Midbrain (tissue), 1 donor: Measurements from ENCODE around the gene SBK1.

Experiments
- DNase-seq: peaks from one replicate; lab custom pipeline; 2025; lab: John Stamatoyannopoulos, UW

Gene SBK1

DNA sequence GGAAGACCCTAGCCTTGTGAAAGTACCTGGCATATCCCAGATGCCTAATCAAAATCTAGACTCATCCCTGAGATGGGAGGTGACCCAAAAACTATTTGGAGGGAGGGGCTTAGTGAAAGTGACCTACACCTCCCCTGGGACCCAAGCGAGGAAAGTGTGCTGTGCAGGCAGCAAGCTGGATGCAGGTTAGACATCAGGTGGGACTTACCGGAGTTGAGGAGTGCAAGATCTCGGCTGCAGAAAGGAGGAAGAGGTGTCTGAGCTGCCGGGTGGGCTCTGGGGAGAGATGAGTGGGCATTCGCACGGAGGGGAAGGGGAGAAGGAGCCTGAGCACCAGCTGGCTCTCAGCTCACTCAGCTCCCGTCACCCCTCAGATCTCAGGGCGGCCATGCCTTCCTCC, 10.3 kb upstream of the SBK1 start:
- DNase-seq = no peak

DNA sequence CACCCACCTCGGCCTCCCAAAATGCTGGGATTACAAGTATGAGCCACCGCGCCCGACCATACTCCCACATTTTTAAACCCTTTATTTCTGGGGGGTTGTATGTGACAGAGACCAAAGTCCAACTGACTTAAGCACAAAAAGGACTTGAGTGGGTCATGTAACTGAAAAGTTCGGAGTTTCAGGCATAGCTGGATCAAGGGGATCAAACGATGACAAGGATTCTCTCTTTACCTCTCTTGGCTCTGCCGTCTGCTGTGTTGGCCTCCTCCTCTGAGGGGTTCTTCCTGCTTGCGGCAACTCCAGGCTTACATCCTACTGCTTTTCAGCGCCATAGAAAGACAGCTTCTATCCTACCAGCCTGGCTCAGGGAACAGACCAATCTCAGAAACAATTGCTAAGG, 9.2 kb upstream of the SBK1 start:
- no peak for DNase-seq

DNA sequence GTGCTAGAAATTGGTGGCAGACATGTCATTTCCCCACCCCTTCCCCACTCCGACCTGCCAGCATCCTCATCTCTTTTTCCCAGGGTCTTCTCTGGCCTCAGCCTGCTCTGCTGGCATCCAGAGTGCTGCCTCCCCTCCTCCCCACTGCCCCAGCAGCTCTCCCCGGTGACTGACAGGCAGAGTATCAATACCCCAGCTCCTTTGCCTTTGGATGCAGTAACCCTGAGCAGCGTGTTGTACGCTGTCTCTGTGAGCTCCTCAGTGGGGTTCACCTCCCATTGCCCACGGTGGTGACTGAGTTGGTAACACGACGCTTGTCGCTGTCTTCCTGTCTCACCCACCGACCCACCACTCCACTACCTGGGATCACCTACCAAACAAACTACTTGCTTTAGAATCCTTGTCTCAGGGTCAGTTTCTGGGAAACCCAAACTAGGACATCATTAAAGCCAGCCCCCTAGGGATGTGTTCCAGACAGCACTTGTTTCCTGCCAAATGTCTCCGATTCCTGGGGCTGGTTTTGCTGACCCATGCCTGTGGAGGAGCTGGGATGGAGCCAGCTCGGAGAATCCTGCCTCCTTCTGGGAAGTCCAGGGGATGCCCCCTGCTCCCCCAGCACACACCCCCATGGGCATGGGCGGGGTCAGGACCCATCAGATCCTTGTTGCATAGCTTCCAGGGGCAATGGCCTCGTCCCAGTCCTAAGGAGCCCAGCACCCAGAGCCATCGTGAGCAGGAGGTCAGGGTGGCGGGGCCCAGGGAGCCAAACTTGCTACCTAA, 8.3 kb upstream of the SBK1 start:
- DNase-seq = no peak

DNA sequence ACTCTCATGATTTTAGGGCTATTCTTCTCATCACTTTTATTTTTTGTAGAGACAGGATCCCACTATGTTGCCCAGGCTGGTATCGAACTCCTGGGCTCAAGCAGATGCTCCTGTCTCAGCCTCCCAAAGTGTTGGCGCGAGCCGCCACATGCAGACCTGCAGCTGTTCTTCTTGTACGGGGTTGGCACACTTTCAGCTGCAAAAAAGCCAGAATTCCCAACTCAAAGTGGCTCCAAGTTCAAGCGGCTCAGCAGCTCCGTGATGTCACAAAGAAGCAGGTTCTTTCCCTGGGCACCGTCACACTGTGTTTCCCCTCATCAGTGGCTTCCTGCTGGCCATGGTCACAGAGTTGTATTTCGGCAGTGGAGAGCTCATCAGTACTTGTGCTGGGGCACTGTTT, 6.7 kb upstream of the SBK1 start:
- DNase-seq = no peak

DNA sequence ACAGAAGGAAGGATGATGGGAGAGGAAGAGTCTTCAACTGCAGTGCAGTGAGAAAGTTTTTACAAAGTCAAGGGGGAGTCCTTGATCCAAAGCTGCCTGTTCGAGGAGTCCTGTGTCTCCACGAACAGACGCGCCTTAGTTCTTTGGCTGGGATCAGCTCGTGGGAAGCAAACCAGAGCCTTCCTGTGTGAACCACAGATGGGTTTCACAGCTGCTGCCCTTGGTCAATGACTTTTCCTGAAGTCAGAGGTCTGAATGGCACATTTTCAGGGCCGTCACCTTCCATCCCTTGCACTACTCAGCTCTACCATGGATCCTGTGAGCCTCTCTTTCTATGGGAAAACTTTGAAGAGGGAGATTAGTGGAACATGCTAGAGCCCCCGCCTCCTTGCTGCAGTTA, 4.2 kb upstream of the SBK1 start:
- no peak for DNase-seq

DNA sequence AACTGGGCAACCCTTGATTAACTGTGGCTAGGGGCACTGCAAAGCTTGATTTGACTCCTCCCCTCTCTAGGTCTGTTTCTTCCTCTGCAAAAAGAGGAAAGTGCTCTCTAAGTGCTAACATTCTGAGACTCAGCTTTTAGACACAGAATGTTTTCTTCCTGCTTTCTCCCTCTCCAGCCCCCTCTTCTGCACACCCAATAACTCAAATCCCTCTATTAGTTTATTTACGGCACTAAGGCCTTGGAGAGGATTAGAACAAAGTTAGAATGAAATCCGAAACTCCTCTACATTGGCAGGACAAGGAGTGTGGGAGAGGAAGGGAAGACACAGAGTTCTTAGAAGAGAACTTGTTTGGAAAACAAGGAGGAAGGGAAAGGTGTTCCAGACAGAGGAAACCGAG, 3.3 kb upstream of the SBK1 start:
- DNase-seq = no peak

DNA sequence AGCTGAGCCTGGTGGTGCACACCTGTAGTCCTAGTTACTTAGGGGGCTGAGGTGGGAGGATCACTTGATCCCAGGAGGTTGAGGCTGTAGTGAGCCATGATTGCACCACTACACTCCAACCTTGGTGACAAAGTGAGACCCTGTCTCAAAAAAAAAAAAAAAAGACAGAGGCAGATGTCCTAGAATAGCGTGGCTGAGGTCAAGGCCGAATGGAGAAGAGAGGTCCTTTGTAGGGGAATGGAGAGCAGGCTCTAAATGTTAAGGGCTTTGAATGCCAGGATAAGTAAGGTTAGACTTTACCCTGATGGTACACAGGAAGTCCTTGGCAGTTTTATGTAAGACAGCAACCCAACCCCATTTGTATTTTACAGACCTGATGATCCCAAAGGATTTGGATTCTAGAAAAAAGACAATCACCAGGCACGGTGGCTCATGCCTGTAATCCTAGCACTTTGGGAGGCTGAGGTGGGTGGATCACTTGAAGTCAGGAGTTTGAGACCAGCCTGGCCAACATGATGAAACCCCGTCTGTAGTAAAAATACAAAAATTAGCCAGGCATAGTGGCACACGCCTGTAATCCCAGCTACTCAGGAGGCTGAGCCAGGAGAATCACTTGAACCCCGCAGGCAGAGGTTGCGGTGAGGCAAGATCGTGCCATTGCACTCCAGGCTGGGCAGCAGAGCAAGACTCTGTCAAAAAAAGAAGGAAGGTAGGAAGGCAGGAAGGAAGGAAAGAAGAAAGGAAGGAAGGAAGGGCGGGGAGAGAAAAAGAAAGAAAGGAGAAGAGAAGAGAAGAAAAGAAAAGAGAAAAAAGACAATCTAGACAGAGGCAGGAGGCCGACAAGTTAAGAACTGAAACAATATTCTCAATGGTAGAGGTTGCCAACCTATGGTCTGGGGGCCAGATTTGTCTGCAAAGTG, 2.1 kb upstream of the SBK1 start:
- no peak for DNase-seq

DNA sequence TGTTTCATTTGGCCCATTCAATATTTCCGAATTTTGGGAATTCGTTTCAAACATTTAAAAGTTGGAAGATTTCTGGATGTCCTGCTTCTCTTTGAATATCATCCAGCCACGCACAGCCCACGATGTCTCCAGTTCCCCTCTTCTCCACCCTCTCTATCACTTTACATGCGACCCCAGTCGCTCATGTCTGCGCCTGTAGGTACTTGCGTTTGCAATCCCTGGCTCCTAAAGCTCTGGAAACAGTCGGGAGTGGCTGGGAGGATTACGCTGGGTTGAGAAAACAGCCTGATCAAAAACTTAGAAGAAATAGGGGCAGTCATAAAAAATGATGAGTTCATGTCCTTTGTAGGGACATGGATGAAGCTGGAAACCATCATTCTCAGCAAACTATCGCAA, 1.5 kb upstream of the SBK1 start:
- no peak for DNase-seq

DNA sequence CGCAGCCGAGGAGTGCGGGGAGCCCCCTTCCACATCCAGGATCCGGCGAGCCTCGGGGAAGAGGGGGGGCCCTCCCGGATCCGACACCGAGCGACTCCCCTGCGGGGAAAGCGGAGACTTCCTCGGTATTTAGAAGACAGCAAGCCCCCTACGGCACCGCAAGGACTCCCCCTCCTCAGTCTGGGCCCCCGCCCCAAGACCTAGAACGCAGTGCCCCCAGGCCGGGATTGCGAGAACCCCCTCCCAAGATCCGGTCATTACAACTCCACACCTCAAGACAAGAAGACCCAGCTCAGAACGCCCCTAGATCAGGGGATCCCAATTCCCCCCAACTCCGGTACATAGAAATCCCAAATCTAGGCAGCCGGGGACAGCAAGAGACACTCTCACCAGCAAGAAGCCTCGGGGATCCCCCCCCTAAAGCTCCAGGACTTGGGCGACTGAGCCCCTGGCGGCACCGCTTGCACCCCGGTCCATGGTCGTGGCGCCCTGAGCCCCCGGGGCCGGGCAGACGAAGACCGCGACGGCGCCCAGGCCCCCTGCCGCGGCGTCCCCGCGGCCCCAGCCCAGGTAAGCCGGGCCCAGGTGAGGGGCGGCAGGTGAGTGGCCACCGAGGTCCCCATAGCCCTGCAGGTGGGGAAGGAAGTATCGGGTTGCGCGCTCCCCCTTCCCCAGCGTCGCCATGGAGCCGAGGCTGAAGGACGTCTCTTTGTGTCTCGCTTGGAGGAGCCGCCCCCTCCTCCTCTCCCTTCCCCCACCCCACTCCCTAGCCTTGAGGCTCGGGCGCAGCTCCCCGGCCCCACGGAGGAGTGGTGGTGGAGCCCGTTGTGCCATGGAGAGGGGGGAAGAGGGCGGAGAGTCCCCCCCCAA, 641 bp downstream of the SBK1 start:
- DNase-seq = no peak

DNA sequence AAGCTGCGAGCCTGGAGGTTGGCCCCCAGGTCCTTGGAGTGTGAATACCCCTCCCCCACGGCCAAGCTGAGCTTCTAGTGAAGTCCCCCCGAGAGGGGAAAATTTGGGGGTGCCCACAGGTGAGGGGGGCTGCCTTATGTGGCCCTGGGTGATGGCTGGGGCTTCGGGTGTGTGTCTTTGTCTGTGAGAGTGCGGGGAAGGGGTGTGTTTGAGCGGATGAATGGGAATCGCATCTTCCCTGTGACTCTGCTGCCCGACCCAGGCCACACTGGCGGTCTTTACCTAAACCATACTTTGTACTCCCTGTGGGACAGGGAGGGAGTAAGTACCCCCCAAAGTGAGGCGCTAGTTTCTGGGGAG, 1.3 kb downstream of the SBK1 start:
- DNase-seq = no peak

DNA sequence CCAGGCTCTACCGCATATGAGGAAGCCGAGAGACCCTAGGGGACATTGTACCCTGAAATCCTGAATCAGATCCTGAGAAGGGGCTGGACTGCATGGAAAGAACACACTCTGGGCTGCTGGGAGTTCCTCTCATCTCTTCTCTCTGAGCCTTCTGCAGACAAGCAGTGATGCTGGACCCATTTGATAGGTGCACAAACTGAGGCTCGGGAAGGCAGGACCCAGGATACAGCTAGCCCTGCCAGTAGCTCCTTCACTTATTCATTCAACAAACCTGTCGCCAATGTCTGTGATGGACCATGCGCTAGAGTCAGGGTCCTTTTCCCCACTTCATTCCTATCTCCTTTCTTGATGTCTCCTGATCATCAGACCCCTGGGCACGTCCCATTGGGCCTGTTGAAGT, 1.9 kb downstream of the SBK1 start:
- no peak for DNase-seq

DNA sequence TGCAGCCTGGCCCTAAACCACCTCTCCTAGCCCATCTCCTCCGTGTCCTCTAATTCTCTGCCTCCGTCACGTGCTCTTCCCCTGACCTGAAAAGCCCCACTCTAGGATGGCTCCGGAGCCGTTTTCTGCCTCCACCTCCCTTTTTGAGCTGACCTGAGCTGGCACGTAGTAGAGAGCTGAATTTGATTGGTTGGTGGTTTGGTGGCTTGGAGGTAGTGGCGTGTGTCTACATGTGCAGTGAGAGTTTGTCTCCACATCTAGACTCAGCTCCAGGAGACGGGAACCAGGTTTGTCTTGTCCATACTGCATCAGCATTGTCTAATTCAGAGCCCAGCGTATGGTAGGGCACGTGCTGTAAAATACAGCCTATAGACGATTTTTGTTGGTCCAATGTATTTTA, 3.0 kb downstream of the SBK1 start:
- no peak for DNase-seq

DNA sequence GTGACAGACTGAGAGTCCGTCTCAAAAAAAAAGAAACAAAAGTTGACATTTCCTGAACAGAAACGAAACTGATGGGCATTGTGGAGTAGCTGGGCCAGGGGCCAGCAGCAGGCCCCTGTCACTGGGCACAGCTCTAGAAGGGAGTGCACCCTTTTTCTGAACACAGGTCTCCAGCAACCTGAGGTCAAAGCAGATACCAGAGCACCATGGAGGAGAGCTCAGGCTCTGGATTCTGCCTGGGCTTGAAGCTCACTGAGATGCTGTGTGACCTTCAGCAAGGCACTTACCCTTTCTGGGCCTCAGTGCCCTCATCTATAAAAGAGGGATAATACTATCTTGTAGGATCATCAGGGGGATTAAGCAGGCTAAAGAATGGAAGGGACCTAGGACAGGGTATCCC, 5.0 kb downstream of the SBK1 start:
- no peak for DNase-seq

DNA sequence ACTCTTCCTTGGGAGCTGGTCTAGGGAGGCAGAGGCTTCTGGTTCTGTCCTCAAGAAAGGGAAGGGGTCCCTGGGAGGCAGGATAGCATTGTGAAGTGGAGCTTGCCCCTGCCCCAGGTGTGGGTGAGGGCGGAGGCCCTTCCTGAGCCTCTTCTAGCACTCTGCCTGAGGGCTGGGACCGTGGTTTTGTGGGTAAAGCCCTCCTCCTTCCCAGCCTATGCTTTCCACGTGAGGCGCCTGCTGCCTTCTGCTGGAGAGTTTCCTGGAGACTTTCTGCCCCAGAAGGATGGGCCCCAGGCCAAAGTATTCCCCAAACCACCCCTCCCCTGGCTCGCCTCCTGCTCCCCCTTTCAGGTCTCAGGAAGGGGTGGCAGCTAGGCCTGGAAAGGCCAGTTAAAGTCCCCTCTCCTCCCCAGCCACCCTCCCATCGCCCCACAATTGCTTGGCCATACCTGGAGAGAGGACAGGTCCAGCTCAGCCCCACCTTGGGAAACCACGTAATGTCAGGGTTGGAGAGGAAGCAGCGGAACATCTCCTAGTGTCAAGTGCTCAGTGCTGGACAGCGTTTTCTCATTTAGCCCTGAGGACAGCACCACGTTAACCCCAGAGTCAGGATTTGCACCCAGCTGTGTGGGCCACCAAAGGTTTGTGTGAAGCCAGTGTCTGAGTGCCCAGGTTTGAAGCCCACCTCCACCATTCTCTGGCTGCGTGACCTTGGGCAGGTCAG, 5.6 kb downstream of the SBK1 start:
- no peak for DNase-seq

DNA sequence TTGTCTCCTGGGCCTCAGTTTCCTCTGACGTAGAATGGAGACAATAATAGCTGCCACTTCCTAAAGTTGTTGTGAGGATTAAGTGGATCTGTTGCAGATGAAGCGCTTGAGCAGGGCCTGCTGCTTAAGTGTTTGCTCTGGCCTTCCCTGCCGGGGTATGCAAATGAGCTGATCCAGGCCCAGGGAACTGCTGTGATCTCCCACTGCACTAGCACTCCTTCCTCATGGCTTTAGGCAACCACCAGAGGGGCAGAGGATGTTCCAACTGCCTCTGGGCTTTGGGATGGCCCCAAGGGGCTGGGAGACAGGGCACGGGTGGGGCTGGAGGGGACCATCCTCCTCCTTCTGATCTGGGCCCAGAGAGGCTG, 6.2 kb downstream of the SBK1 start:
- no peak for DNase-seq

DNA sequence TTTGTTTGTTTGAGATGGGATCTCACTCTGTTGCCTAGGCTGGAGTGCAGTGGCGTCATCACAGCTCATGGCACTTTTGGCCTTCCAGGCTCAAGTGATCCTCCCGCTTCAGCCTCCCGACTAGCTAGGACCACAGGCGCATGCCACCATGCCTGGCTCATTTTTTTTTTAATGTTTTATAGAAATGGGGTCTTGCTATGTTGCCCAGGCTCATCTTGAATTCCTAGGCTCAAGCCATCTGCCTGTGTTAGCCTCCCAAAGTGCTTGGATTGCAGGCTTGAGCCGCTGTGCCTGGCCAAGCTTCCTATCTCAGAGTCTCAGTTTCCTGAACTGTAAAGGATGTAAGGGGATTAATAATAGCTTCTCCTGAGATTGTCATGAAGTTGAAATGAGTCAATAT, 8.0 kb downstream of the SBK1 start:
- DNase-seq = no peak

DNA sequence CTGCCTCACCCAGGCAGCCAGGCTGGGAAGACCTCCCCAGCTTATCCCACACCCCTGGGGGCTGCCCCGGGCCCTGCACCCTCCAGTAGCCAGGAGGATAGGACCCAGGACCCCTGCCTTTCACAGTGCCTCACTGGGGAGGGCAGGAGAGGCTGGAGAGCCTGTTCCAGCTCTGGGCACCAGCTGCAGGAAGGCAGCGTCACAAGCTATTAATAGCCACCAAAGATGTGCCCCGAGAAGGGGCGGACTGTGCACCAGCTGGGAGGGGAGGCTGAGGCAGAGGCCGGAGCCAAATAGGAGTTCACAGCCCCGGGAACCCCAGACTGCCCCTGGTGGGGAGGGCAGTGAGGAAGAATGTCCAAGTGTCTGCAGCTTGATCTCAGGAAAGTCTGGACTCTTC, 8.8 kb downstream of the SBK1 start:
- no peak for DNase-seq

DNA sequence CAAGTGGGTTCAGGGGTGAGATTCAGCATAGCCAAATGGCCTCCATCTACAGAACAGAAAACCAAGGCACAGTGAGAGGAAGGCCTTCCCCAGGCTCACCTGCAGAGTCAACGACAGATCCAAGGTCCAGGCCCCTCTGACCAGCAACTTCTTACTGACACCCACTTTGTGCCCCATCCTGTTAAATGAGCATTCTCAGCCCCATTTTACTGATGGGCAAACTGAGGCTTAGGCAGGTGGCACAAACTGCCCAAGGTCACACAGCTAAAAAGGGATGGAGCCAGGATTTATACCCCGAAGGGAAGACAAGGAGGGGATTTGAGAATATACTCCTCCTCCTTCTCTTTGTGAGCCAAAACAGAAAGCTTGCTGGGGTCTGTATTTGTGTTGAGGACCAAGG, 9.3 kb downstream of the SBK1 start:
- DNase-seq = no peak

DNA sequence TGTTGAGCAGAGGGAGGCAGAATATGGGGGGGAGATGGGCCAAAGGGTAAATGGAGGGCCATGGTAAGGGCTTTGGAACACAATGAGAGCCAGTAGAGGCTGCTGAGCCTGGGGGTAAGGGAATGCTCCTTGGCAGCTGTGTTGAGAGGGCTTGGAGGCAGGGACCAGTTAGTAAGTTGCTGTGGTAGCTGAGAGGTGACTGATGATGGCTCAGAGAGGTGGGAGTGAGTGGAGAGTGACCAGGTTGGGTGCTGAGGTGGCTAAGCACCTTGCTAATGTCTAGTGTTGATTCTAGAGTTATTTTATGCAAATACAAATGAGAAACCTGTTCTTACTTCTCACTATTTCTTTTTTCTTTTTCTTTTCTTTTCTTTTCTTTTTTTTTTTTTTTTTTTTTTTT, 10.8 kb downstream of the SBK1 start:
- no peak for DNase-seq

DNA sequence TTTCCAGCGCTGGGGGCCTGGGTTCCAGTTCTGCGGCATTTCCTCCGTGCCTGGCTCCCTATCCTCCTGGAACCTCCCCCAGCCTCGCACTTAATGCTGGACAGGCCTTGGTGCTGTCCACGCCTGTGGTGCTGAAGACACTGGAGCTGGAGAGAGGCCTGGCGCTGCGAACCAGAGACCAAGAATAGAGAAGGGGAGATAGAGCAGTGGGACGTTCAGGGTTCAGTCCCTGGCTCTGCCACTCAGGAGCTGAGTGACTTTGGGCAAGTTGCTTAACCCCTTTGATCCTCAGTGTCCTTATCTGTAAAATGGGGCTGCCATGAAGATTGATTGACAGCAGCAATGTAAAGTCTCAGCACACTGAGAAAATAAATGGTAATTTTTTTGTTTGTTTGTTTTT, 11.9 kb downstream of the SBK1 start:
- DNase-seq = no peak

DNA sequence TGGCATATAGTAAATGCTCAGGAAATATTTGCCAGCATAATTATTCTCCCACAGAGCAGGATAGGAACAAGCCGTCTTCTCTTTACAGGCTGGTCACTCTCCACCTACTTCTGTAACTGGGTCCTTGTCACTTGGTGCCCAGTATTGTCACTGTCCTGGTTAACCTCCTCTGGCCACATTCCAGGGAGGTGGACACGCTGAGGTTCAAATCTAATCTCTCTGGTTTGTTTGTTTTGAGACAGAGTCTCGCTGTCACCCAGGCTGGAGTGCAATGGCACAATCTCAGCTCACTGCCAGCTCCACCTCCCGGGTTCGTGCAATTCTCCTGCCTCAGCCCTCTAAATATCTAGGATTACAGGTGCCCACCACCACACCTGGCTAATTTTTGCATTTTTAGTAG, 15.6 kb downstream of the SBK1 start:
- no peak for DNase-seq
